Cardiac muscle cell (in vitro differentiated cells and primary cell): ENCODE results near the gene STK26. TPM values are rescaled to one million over a fixed set of nuclear protein-coding genes. Genes with fewer than 3 reads are reported as not detected.

Source experiments
- DNase-seq, 2 donors: peaks; one replicate each; pipeline versions ENCODE4 v3.0.0 to v3.0.0-alpha.2; 2010 to 2017; ENCODE audit warnings: low read depth in 1 of 2, low spot score in 1 of 2
- H3K27ac ChIP-seq: fragments of 200-600 bp; sonication (generic); 2 replicates; pipeline ENCODE4 v1.5.1; 2016
- H3K27me3 ChIP-seq: fragments of 200-600 bp; sonication (generic); 2 replicates; pipeline ENCODE4 v1.6.0; 2016; ENCODE audit warnings: control low read depth
- H3K36me3 ChIP-seq: fragments of 200-600 bp; sonication (generic); 2 replicates; pipeline ENCODE4 v1.5.1; 2016; ENCODE audit warnings: control low read depth
- H3K4me1 ChIP-seq: fragments of 200-600 bp; sonication (generic); 2 replicates; pipeline ENCODE4 v1.8.1; 2017; ENCODE audit warnings: low read depth, mild to moderate bottlenecking, mixed run types
- H3K4me3 ChIP-seq: fragments of 200-600 bp; sonication (generic); 2 replicates; pipeline ENCODE4 v1.5.1; 2016; ENCODE audit warnings: mild to moderate bottlenecking
- H3K9me3 ChIP-seq: fragments of 200-600 bp; sonication (generic); 2 replicates; pipeline ENCODE4 v1.5.1; 2017; ENCODE audit warnings: low read depth, mild to moderate bottlenecking, control low read depth
- polyA plus RNA-seq: library from polyadenylated mRNA; unstranded; fragments of >200 nt; fragmentation: Nextera tagmentation; extraction: Ambion mirVana; gene quantifications from 2 replicates; pipeline ENCODE4 v1.2.1, GENCODE V29; 2016
- total RNA-seq: library from RNA; depleted of rRNA; stranded (reverse); fragments of >200 nt; gene quantifications from 2 replicates; pipeline ENCODE4 v1.2.3, GENCODE V29; 2016
- TF ChIP-seq, protein P1 (sequence below): IDR thresholded peaks from 2 replicates; pipeline ENCODE4 v1.5.1; 2012; ENCODE audit warnings: low read depth, mild to moderate bottlenecking, low read length

STK26 gene
- total and polyA plus RNA-seq, 2 experiments from 2014 or later, result 86.1 to 112 TPM

DNA sequence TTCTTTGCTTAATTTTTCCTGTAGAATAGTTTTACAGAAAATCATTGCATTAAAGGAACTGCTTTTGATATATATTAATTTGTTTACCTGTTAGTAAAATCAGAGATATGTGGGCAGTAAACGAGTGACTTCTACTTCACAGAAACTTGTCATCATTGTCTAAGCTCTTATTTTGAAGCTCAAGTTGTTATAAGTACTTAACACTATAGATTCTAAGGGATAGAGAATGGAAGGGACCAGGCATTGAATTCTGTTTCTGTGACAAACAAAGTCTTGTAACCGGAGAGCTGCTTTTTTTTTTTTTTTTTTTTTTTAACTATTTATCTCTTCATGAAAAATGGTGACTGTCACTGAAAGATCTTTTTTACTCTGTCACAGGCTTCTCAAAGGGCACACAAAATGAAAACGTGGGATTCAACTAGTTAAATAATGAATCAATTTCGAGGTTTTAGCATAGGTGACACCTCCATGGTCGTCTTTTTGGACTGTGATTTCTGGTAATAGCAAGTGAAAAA is 14.4 kb downstream of the STK26 start:
- H3K27me3 ChIP-seq, result no peaks in the 10 kb centered on the region
- no peak overlapping the region for H3K27ac ChIP-seq
- H3K4me3 ChIP-seq, result no peak overlapping the region
- TF ChIP-seq, protein P1, sequence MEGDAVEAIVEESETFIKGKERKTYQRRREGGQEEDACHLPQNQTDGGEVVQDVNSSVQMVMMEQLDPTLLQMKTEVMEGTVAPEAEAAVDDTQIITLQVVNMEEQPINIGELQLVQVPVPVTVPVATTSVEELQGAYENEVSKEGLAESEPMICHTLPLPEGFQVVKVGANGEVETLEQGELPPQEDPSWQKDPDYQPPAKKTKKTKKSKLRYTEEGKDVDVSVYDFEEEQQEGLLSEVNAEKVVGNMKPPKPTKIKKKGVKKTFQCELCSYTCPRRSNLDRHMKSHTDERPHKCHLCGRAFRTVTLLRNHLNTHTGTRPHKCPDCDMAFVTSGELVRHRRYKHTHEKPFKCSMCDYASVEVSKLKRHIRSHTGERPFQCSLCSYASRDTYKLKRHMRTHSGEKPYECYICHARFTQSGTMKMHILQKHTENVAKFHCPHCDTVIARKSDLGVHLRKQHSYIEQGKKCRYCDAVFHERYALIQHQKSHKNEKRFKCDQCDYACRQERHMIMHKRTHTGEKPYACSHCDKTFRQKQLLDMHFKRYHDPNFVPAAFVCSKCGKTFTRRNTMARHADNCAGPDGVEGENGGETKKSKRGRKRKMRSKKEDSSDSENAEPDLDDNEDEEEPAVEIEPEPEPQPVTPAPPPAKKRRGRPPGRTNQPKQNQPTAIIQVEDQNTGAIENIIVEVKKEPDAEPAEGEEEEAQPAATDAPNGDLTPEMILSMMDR, result no peak
- no peaks in the 10 kb centered on the region for H3K36me3 ChIP-seq
- H3K4me1 ChIP-seq, result peaks cover 36% of the 10 kb centered on the region
- H3K9me3 ChIP-seq, result no peaks in the 10 kb centered on the region
- DNase-seq, result no peak

- TF ChIP-seq, protein P1, result no peak
- no peak for DNase-seq
- peaks cover 29% of the 10 kb centered on the region for H3K4me1 ChIP-seq
- no peaks in the 10 kb centered on the region for H3K27me3 ChIP-seq
- H3K36me3 ChIP-seq, result no peaks in the 10 kb centered on the region
- H3K27ac ChIP-seq, result peak overlapping the region; percentile 38
- no peak overlapping the region for H3K4me3 ChIP-seq
- H3K9me3 ChIP-seq, result no peaks in the 10 kb centered on the region
These were observed 17.0 kb downstream of the STK26 start for GRCh38 chrX:132040066-132040465.

DNA sequence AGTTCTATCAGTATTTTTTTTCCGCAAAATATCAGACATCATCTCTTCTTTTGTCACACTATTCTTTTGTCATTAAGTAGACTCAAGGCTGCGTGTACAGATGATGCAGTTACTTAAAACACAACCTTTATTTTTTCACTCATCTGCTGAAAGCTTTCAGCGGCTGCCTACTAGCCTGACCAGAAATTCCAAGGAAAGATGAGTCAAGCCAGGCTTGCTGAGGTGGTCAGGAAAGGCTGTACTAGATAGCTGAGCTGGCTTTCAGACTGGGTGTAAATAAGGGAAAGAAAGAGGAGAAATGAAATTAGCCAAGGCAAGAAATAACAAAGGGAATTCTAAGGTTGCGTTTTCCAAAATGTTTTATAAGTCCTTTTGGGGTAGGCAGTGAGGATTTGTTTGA is 17.9 kb downstream of the STK26 start:
- Histone ChIP-seq H3K4me3 (no peak overlapping the region), H3K9me3 (no peaks in the 10 kb centered on the region), H3K27me3 (no peaks in the 10 kb centered on the region), H3K4me1 (peaks cover 38% of the 10 kb centered on the region), H3K36me3 (no peaks in the 10 kb centered on the region), H3K27ac (no peak overlapping the region)
- peak in 1 of 2 donors; percentile 46 for DNase-seq
- TF ChIP-seq, protein P1, result no peak

DNA sequence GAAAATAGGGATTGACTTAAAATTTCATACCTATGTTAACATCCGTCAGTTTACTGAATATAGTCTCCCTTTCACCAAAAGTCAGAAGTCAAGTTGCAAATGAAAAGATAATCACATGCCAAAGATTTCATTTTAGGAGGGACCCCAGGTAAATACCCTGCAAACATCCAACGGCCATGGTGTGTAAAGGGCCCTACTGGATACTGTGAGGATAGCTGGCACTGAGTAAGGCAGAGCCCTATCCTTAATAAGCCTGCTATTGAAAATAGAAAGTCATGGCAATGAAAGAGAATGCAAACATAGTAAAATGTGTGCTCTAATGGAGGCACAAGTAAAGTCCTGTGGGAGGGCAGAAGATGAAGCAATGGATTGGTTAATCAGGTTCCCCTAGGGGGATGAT is 20.9 kb downstream of the STK26 start:
- Histone ChIP-seq H3K9me3 (no peaks in the 10 kb centered on the region), H3K4me1 (peaks cover 46% of the 10 kb centered on the region), H3K27ac (no peak overlapping the region), H3K36me3 (no peaks in the 10 kb centered on the region), H3K4me3 (no peak overlapping the region), H3K27me3 (no peaks in the 10 kb centered on the region)
- TF ChIP-seq, protein P1, result no peak
- DNase-seq, result no peak

DNA sequence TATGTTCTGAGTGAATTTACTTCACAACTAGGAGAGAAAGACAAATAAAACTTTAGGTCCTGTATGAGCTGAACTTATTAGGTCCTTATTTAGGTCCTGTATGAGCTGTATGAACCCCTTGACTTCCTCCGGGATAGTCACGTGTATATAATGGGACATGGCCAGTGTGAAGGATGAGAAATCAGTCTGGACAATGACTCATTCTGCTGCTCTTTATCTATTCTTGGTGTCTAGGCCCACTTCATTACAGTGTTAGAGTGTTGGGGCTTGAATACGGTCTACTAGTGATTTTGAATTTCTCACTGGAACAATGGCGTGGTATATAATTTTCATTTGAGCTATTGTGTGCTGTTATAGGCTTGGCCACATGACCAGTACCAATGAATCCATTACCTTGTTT is 21.9 kb downstream of the STK26 start:
- peaks cover 40% of the 10 kb centered on the region for H3K4me1 ChIP-seq
- H3K27ac ChIP-seq, result no peak overlapping the region
- peak in 1 of 2 donors; percentile 14 for DNase-seq
- no peaks in the 10 kb centered on the region for H3K27me3 ChIP-seq
- H3K9me3 ChIP-seq, result no peaks in the 10 kb centered on the region
- H3K36me3 ChIP-seq, result no peaks in the 10 kb centered on the region
- no peak overlapping the region for H3K4me3 ChIP-seq
- TF ChIP-seq, protein P1, result no peak
